ENCODE results near the gene DYNLL1. TPM values are rescaled to one million over a fixed set of nuclear protein-coding genes. Genes with fewer than 3 reads are reported as not detected.

Gene DYNLL1
- total RNA-seq, 1 experiment from 2014 or later = 340 TPM

DNA sequence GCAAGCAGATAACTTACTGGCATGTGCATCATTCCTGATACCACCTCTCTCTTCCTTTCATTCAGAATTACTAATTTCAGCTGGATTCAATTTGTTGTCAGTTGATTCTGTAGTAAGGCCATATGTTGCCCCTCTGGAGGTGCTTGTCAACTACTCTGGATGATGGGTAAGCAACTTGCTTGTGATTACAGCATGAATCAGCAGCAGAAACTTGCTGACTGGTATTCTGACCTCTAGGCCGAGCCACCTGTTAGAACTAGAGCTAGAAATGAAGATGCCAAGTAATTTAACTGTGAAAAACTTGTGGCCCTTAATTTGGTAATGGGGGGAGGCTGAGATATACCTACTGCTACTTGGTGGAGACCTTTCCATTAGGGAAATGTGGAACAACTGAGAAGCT is 43.4 kb downstream of the DYNLL1 start:
- peak overlapping the region; percentile 47 for H3K27ac ChIP-seq
- H3K4me2 ChIP-seq = peak overlapping the region; percentile 92
- BruUV-seq (replicated peaks) = no TSS peak
- H2AFZ ChIP-seq = no peak overlapping the region
- H3K27me3 ChIP-seq (ENCODE audit: insufficient read depth, low read depth) = no peaks in the 10 kb centered on the region
- no peak for DNase-seq
- POLR2A ChIA-PET (ENCODE audit: unreplicated experiment) = interaction anchor here (0.5 to 0.6 kb wide), 6 partner anchors 12 to 301 kb away, joined by 3 to 15 read pairs (median 4); no protein-coding TSS in a partner anchor
- peaks cover 89% of the 10 kb centered on the region for H4K20me1 ChIP-seq (ENCODE audit: insufficient read depth)
- H3K4me1 ChIP-seq (replicated peaks; ENCODE audit: insufficient read depth) = peaks cover 44% of the 10 kb centered on the region
- H3K79me2 ChIP-seq (ENCODE audit: low read depth) = peaks cover 100% of the 10 kb centered on the region
- peaks cover 17% of the 10 kb centered on the region; the same call in 1 of the 2 replicates for H3F3A ChIP-seq (ENCODE audit: insufficient read depth, low read depth)
- H3K36me3 ChIP-seq (ENCODE audit: low read depth) = peaks cover 27% of the 10 kb centered on the region; the same call in 1 of the 2 replicates
- CTCF ChIA-PET = no interaction called here
- no peaks in the 10 kb centered on the region for H3K9me3 ChIP-seq (ENCODE audit: insufficient read depth, low read depth)
- TF ChIP-seq CTCF (conservative IDR thresholded peaks at IDR 0.05) (no peak), EZH2 (IDR thresholded peaks at IDR 0.05; ENCODE audit: low read depth) (no peak)
- H3K9me2 ChIP-seq (ENCODE audit: insufficient read depth) = no peaks in the 10 kb centered on the region
- intact Hi-C loops (cut with micrococcal nuclease; ENCODE audit: unreplicated experiment) = no loop called here
- H3K4me3 ChIP-seq = no peak overlapping the region

GRCh38 chr12:120540445-120540844 is 44.5 kb downstream of the DYNLL1 start:
- TF ChIP-seq EZH2 (IDR thresholded peaks at IDR 0.05; ENCODE audit: low read depth) (no peak), CTCF (conservative IDR thresholded peaks at IDR 0.05) (no peak)
- H3K36me3 ChIP-seq (ENCODE audit: low read depth) = peaks cover 27% of the 10 kb centered on the region; the same call in 1 of the 2 replicates
- H3K9me3 ChIP-seq (ENCODE audit: insufficient read depth, low read depth) = no peaks in the 10 kb centered on the region
- no peak overlapping the region for H3K4me2 ChIP-seq
- intact Hi-C loops (cut with micrococcal nuclease; ENCODE audit: unreplicated experiment) = no loop called here
- H3K4me3 ChIP-seq = no peak overlapping the region
- ChIA-PET CTCF (no interaction called here), POLR2A (ENCODE audit: unreplicated experiment) (no interaction called here)
- H3K27ac ChIP-seq = no peak overlapping the region
- H2AFZ ChIP-seq = no peak overlapping the region
- peaks cover 13% of the 10 kb centered on the region; the same call in 1 of the 2 replicates for H3F3A ChIP-seq (ENCODE audit: insufficient read depth, low read depth)
- H3K4me1 ChIP-seq (replicated peaks; ENCODE audit: insufficient read depth) = peaks cover 44% of the 10 kb centered on the region
- DNase-seq = no peak
- BruUV-seq (replicated peaks) = no TSS peak
- peaks cover 98% of the 10 kb centered on the region for H3K79me2 ChIP-seq (ENCODE audit: low read depth)
- peaks cover 93% of the 10 kb centered on the region for H4K20me1 ChIP-seq (ENCODE audit: insufficient read depth)
- no peaks in the 10 kb centered on the region for H3K27me3 ChIP-seq (ENCODE audit: insufficient read depth, low read depth)
- H3K9me2 ChIP-seq (ENCODE audit: insufficient read depth) = no peaks in the 10 kb centered on the region

- Histone ChIP-seq H3K4me2 (no peak overlapping the region), H3F3A (ENCODE audit: insufficient read depth, low read depth) (peaks cover 12% of the 10 kb centered on the region; the same call in 1 of the 2 replicates), H3K9me2 (ENCODE audit: insufficient read depth) (no peaks in the 10 kb centered on the region), H3K27ac (no peak overlapping the region), H4K20me1 (ENCODE audit: insufficient read depth) (peaks cover 86% of the 10 kb centered on the region), H3K4me1 (replicated peaks; ENCODE audit: insufficient read depth) (peaks cover 26% of the 10 kb centered on the region), H3K9me3 (ENCODE audit: insufficient read depth, low read depth) (no peaks in the 10 kb centered on the region), H3K4me3 (no peak overlapping the region), H3K79me2 (ENCODE audit: low read depth) (peaks cover 98% of the 10 kb centered on the region), H3K36me3 (ENCODE audit: low read depth) (peaks cover 26% of the 10 kb centered on the region; the same call in 1 of the 2 replicates), H2AFZ (no peak overlapping the region), H3K27me3 (ENCODE audit: insufficient read depth, low read depth) (no peaks in the 10 kb centered on the region)
- no peak for TF ChIP-seq EZH2 (IDR thresholded peaks at IDR 0.05; ENCODE audit: low read depth)
- TF ChIP-seq CTCF (conservative IDR thresholded peaks at IDR 0.05) = no peak
- CTCF ChIA-PET = no interaction called here
- no peak for DNase-seq
- intact Hi-C loops (cut with micrococcal nuclease; ENCODE audit: unreplicated experiment) = no loop called here
- POLR2A ChIA-PET (ENCODE audit: unreplicated experiment) = no interaction called here
- BruUV-seq (replicated peaks) = no TSS peak
These were observed 46.3 kb downstream of the DYNLL1 start for GRCh38 chr12:120542166-120542565.

All from PC-9 (cell line).